Measurements from ENCODE around the gene IQGAP1.
"Not testable (repeated sequence)": the region's sequence is repeated elsewhere in the genome, so short reads cannot be mapped to it uniquely, and the experiment has no call there.

The IQGAP1 gene

GRCh38 chr15:90402223-90402622 lies 14.2 kb downstream of the IQGAP1 start:
- H3K4me3 ChIP-seq (ENCODE audit: low read depth, low read length): no peak overlapping the region
- no peak for TF ChIP-seq CTCF (IDR thresholded peaks at IDR 0.05; ENCODE audit: low read depth, low read length)

- TF ChIP-seq CTCF (IDR thresholded peaks at IDR 0.05; ENCODE audit: low read depth, low read length): no peak
- no peak overlapping the region for H3K4me3 ChIP-seq (ENCODE audit: low read depth, low read length)
Measured at GRCh38 chr15:90402767-90403166, 14.7 kb downstream of the IQGAP1 start.

GRCh38 chr15:90405055-90405607 lies 17.1 kb downstream of the IQGAP1 start:
- H3K4me3 ChIP-seq (ENCODE audit: low read depth, low read length): no peak overlapping the region
- no peak for TF ChIP-seq CTCF (IDR thresholded peaks at IDR 0.05; ENCODE audit: low read depth, low read length)

- H3K4me3 ChIP-seq (ENCODE audit: low read depth, low read length): no peak overlapping the region
- no peak for TF ChIP-seq CTCF (IDR thresholded peaks at IDR 0.05; ENCODE audit: low read depth, low read length)
Measured at GRCh38 chr15:90407336-90407735, 19.3 kb downstream of the IQGAP1 start.

GRCh38 chr15:90407871-90408317 lies 19.9 kb downstream of the IQGAP1 start:
- TF ChIP-seq CTCF (IDR thresholded peaks at IDR 0.05; ENCODE audit: low read depth, low read length): no peak

GRCh38 chr15:90408657-90409056 lies 20.6 kb downstream of the IQGAP1 start:
- no peak for TF ChIP-seq CTCF (IDR thresholded peaks at IDR 0.05; ENCODE audit: low read depth, low read length)
- no peak overlapping the region for H3K4me3 ChIP-seq (ENCODE audit: low read depth, low read length)

More at GRCh38 chr15:90407871-90408317, 19.9 kb downstream of the IQGAP1 start:
- H3K4me3 ChIP-seq (ENCODE audit: low read depth, low read length): no peak overlapping the region

- not testable (repeated sequence) for H3K4me3 ChIP-seq (ENCODE audit: low read depth, low read length)
Measured at GRCh38 chr15:90409587-90409986, 21.5 kb downstream of the IQGAP1 start.

GRCh38 chr15:90410316-90410715 lies 22.3 kb downstream of the IQGAP1 start:
- H3K4me3 ChIP-seq (ENCODE audit: low read depth, low read length): not testable (repeated sequence)
